Measurements from ENCODE around the gene MARCHF6.
"Not testable (repeated sequence)": the region's sequence is repeated elsewhere in the genome, so short reads cannot be mapped to it uniquely, and the experiment has no call there.

Gene MARCHF6

GRCh38 chr5:10307206-10308148 lies 46.0 kb upstream of the MARCHF6 start, which contains the start of gene CMBL:
TSS of gene CMBL (minus strand) at chr5:10307902. CDS start at chr5:10290762, 17,140 bp downstream.
- H2BK120ac ChIP-seq (ENCODE audit: low read depth, low read length): no peak within 1 kb of the TSS
- H3K79me1 ChIP-seq (ENCODE audit: low read length): no peaks in the 10 kb centered on the region
- peak within 1 kb of the TSS; percentile 29 for H2BK5ac ChIP-seq (ENCODE audit: low read length)
- no peak within 1 kb of the TSS for H2AK5ac ChIP-seq (ENCODE audit: low read length)
- H3K79me2 ChIP-seq (ENCODE audit: control insufficient read depth, insufficient read depth, low read length): no peaks in the 10 kb centered on the region
- peak within 1 kb of the TSS; percentile 92 for H3K23ac ChIP-seq (ENCODE audit: low read length)
- no CpG with 5 or more reads among the region's 56 CpGs for WGBS (ENCODE audit: extremely low coverage, insufficient coverage, low lambda C conversion rate)
- H3K9ac ChIP-seq (ENCODE audit: low read length): peak within 1 kb of the TSS; percentile 92
- H3K18ac ChIP-seq (ENCODE audit: low read length): peak within 1 kb of the TSS; percentile 43
- no peak within 1 kb of the TSS for H3K27ac ChIP-seq (ENCODE audit: low read depth, low read length)
- no peaks in the 10 kb centered on the region for H3K36me3 ChIP-seq (ENCODE audit: control insufficient read depth, insufficient read depth, low read length)
- H3K27me3 ChIP-seq (ENCODE audit: insufficient read depth, low read length, poor library complexity): no peaks in the 10 kb centered on the region
- no peak within 1 kb of the TSS for H4K5ac ChIP-seq (ENCODE audit: low read length)
- peak within 1 kb of the TSS; percentile 98 for H3K56ac ChIP-seq (ENCODE audit: low read length)
- H3K4ac ChIP-seq (ENCODE audit: low read depth, low read length): no peak within 1 kb of the TSS
- H3K4me1 ChIP-seq (ENCODE audit: control insufficient read depth, low read depth, low read length): peaks cover 2% of the 10 kb centered on the region
- DNase-seq: peak; percentile 86
- peak within 1 kb of the TSS; percentile 83 for H3K4me2 ChIP-seq (ENCODE audit: low read length)
- H2BK15ac ChIP-seq (replicated peaks; ENCODE audit: low read depth): no peak within 1 kb of the TSS
- H4K8ac ChIP-seq (ENCODE audit: low read depth, low read length): no peak within 1 kb of the TSS
- H3K4me3 ChIP-seq (ENCODE audit: low read length): peak within 1 kb of the TSS; percentile 75

GRCh38 chr5:10308844-10309243 lies 44.7 kb upstream of the MARCHF6 start:
- H3K4me1 ChIP-seq (ENCODE audit: control insufficient read depth, low read depth, low read length): peaks cover 2% of the 10 kb centered on the region
- H3K27me3 ChIP-seq (ENCODE audit: insufficient read depth, low read length, poor library complexity): no peaks in the 10 kb centered on the region
- no peak overlapping the region for H4K8ac ChIP-seq (ENCODE audit: low read depth, low read length)
- no CpG with 5 or more reads among the region's 6 CpGs for WGBS (ENCODE audit: extremely low coverage, insufficient coverage, low lambda C conversion rate)
- no peak overlapping the region for H3K4me3 ChIP-seq (ENCODE audit: low read length)
- H3K56ac ChIP-seq (ENCODE audit: low read length): no peak overlapping the region
- no peak overlapping the region for H2AK5ac ChIP-seq (ENCODE audit: low read length)
- no peak overlapping the region for H3K4me2 ChIP-seq (ENCODE audit: low read length)
- H2BK15ac ChIP-seq (replicated peaks; ENCODE audit: low read depth): no peak overlapping the region
- H2BK120ac ChIP-seq (ENCODE audit: low read depth, low read length): no peak overlapping the region
- no peak overlapping the region for H3K27ac ChIP-seq (ENCODE audit: low read depth, low read length)
- H3K23ac ChIP-seq (ENCODE audit: low read length): no peak overlapping the region
- no peak overlapping the region for H3K4ac ChIP-seq (ENCODE audit: low read depth, low read length)
- no peak overlapping the region for H3K18ac ChIP-seq (ENCODE audit: low read length)
- peak; percentile 11 for DNase-seq
- H2BK5ac ChIP-seq (ENCODE audit: low read length): no peak overlapping the region
- no peaks in the 10 kb centered on the region for H3K79me1 ChIP-seq (ENCODE audit: low read length)
- no peaks in the 10 kb centered on the region for H3K79me2 ChIP-seq (ENCODE audit: control insufficient read depth, insufficient read depth, low read length)
- no peak overlapping the region for H4K5ac ChIP-seq (ENCODE audit: low read length)
- no peak overlapping the region for H3K9ac ChIP-seq (ENCODE audit: low read length)
- no peaks in the 10 kb centered on the region for H3K36me3 ChIP-seq (ENCODE audit: control insufficient read depth, insufficient read depth, low read length)

- no peak overlapping the region for H3K18ac ChIP-seq (ENCODE audit: low read length)
- no peak overlapping the region for H3K4me2 ChIP-seq (ENCODE audit: low read length)
- H3K79me2 ChIP-seq (ENCODE audit: control insufficient read depth, insufficient read depth, low read length): no peaks in the 10 kb centered on the region
- no peaks in the 10 kb centered on the region for H3K36me3 ChIP-seq (ENCODE audit: control insufficient read depth, insufficient read depth, low read length)
- H3K4me3 ChIP-seq (ENCODE audit: low read length): no peak overlapping the region
- no peak overlapping the region for H3K4ac ChIP-seq (ENCODE audit: low read depth, low read length)
- H3K56ac ChIP-seq (ENCODE audit: low read length): no peak overlapping the region
- no peaks in the 10 kb centered on the region for H3K79me1 ChIP-seq (ENCODE audit: low read length)
- no peak overlapping the region for H4K5ac ChIP-seq (ENCODE audit: low read length)
- DNase-seq: peak; percentile 71
- no peak overlapping the region for H3K9ac ChIP-seq (ENCODE audit: low read length)
- no peak overlapping the region for H2BK120ac ChIP-seq (ENCODE audit: low read depth, low read length)
- H3K4me1 ChIP-seq (ENCODE audit: control insufficient read depth, low read depth, low read length): peaks cover 2% of the 10 kb centered on the region
- no peak overlapping the region for H2AK5ac ChIP-seq (ENCODE audit: low read length)
- H4K8ac ChIP-seq (ENCODE audit: low read depth, low read length): no peak overlapping the region
- WGBS (ENCODE audit: extremely low coverage, insufficient coverage, low lambda C conversion rate): no CpG with 5 or more reads among the region's 8 CpGs
- no peak overlapping the region for H3K27ac ChIP-seq (ENCODE audit: low read depth, low read length)
- H3K27me3 ChIP-seq (ENCODE audit: insufficient read depth, low read length, poor library complexity): no peaks in the 10 kb centered on the region
- H2BK15ac ChIP-seq (replicated peaks; ENCODE audit: low read depth): no peak overlapping the region
- no peak overlapping the region for H2BK5ac ChIP-seq (ENCODE audit: low read length)
- no peak overlapping the region for H3K23ac ChIP-seq (ENCODE audit: low read length)
Observed at GRCh38 chr5:10310066-10310779, 43.3 kb upstream of the MARCHF6 start.

GRCh38 chr5:10310835-10311570 lies 42.5 kb upstream of the MARCHF6 start:
- H3K18ac ChIP-seq (ENCODE audit: low read length); H3K79me2 ChIP-seq (ENCODE audit: control insufficient read depth, insufficient read depth, low read length); H3K4me1 ChIP-seq (ENCODE audit: control insufficient read depth, low read depth, low read length); H2AK5ac ChIP-seq (ENCODE audit: low read length); H3K9ac ChIP-seq (ENCODE audit: low read length); H3K56ac ChIP-seq (ENCODE audit: low read length); H3K36me3 ChIP-seq (ENCODE audit: control insufficient read depth, insufficient read depth, low read length); H2BK120ac ChIP-seq (ENCODE audit: low read depth, low read length); H3K79me1 ChIP-seq (ENCODE audit: low read length); H2BK5ac ChIP-seq (ENCODE audit: low read length); H2BK15ac ChIP-seq (replicated peaks; ENCODE audit: low read depth); H3K27me3 ChIP-seq (ENCODE audit: insufficient read depth, low read length, poor library complexity); H3K4me3 ChIP-seq (ENCODE audit: low read length); H4K5ac ChIP-seq (ENCODE audit: low read length); H3K23ac ChIP-seq (ENCODE audit: low read length); H3K27ac ChIP-seq (ENCODE audit: low read depth, low read length); H4K8ac ChIP-seq (ENCODE audit: low read depth, low read length); DNase-seq; H3K4ac ChIP-seq (ENCODE audit: low read depth, low read length); H3K4me2 ChIP-seq (ENCODE audit: low read length): not testable (repeated sequence)
- WGBS (ENCODE audit: extremely low coverage, insufficient coverage, low lambda C conversion rate): no CpG with 5 or more reads among the region's 8 CpGs

GRCh38 chr5:10311595-10312425 lies 41.7 kb upstream of the MARCHF6 start:
- no peak overlapping the region for H2BK120ac ChIP-seq (ENCODE audit: low read depth, low read length)
- no peak overlapping the region for H3K9ac ChIP-seq (ENCODE audit: low read length)
- no peak overlapping the region for H3K4me2 ChIP-seq (ENCODE audit: low read length)
- H3K27me3 ChIP-seq (ENCODE audit: insufficient read depth, low read length, poor library complexity): no peaks in the 10 kb centered on the region
- H3K36me3 ChIP-seq (ENCODE audit: control insufficient read depth, insufficient read depth, low read length): no peaks in the 10 kb centered on the region
- H3K56ac ChIP-seq (ENCODE audit: low read length): no peak overlapping the region
- no peak overlapping the region for H2BK5ac ChIP-seq (ENCODE audit: low read length)
- no peak overlapping the region for H3K4ac ChIP-seq (ENCODE audit: low read depth, low read length)
- no peak overlapping the region for H2BK15ac ChIP-seq (replicated peaks; ENCODE audit: low read depth)
- H2AK5ac ChIP-seq (ENCODE audit: low read length): no peak overlapping the region
- H3K4me1 ChIP-seq (ENCODE audit: control insufficient read depth, low read depth, low read length): peaks cover 1% of the 10 kb centered on the region
- no peak overlapping the region for H4K5ac ChIP-seq (ENCODE audit: low read length)
- no peak overlapping the region for H3K23ac ChIP-seq (ENCODE audit: low read length)
- no peak for DNase-seq
- H4K8ac ChIP-seq (ENCODE audit: low read depth, low read length): no peak overlapping the region
- no peaks in the 10 kb centered on the region for H3K79me1 ChIP-seq (ENCODE audit: low read length)
- H3K27ac ChIP-seq (ENCODE audit: low read depth, low read length): no peak overlapping the region
- no peaks in the 10 kb centered on the region for H3K79me2 ChIP-seq (ENCODE audit: control insufficient read depth, insufficient read depth, low read length)
- WGBS (ENCODE audit: extremely low coverage, insufficient coverage, low lambda C conversion rate): no CpG with 5 or more reads among the region's 10 CpGs
- H3K4me3 ChIP-seq (ENCODE audit: low read length): no peak overlapping the region
- no peak overlapping the region for H3K18ac ChIP-seq (ENCODE audit: low read length)

Data from mesendoderm (in vitro differentiated cells).